ENCODE data around the gene AGBL1. TPM values are rescaled to one million over a fixed set of nuclear protein-coding genes. Genes with fewer than 3 reads are reported as not detected.
A peak's percentile ranks its signal among the peaks of the same experiment; 100 is the strongest.

Gene AGBL1
- total and polyA plus RNA-seq, 11 donors, result under 0.01 to 0.08 (median 0.02) TPM; not detected in 8

DNA sequence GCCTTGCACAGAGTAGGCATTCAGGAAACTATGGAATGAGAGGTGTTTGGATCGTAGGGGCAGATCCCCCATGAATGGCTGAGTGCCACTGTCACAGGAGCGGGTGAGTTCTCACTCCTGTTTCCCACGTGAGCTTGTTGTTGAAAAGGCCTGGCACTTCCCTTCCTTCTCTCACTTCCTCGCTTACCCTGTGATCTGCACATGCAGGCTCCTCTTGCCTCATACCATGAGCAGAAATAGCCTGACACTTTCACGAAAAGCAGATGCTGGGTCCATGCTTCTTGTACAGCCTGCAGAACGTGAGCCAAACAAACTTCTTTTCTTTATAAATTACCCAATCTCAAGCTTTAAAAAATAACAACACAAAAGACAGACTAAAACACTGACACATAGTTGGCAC lies 55.4 kb downstream of the AGBL1 start:
- 23 to 37% (median 33%) methylated on average over 6 of the region's 6 CpGs for WGBS, 4 donors
- no peak overlapping the region for H3K27ac ChIP-seq

GRCh38 chr15:86136861-86137260 lies 57.2 kb downstream of the AGBL1 start:
- intact Hi-C loops (cut with DNase I), result no loop called here

More for the DNA sequence above, 55.4 kb downstream of the AGBL1 start:
- intact Hi-C loops (cut with DNase I), result no loop called here
- peak in 3 of 4 donors; percentile 18 to 62 (median 60) for ATAC-seq
- Histone ChIP-seq H3K4me1 (no peaks in the 10 kb centered on the region), H3K4me3 (no peak overlapping the region), H3K36me3 (no peaks in the 10 kb centered on the region), H3K9me3 (no peaks in the 10 kb centered on the region), H3K27me3 (no peaks in the 10 kb centered on the region)
- DNase-seq, result peak in 2 of 5 donors; percentile 5 to 29
- TF ChIP-seq CTCF (IDR thresholded peaks at IDR 0.05), result no peak
- no peak for TF ChIP-seq POLR2A (IDR thresholded peaks at IDR 0.05)

GRCh38 chr15:86138798-86139197 lies 59.1 kb downstream of the AGBL1 start:
- no peak overlapping the region for H3K27ac ChIP-seq

More at GRCh38 chr15:86136861-86137260, 57.2 kb downstream of the AGBL1 start:
- Histone ChIP-seq H3K27ac (no peak overlapping the region), H3K9me3 (no peaks in the 10 kb centered on the region), H3K36me3 (no peaks in the 10 kb centered on the region), H3K4me3 (no peak overlapping the region), H3K4me1 (no peaks in the 10 kb centered on the region), H3K27me3 (no peaks in the 10 kb centered on the region)
- no peak for DNase-seq
- WGBS, 4 donors, result 66 to 83% (median 79%) methylated on average over 2 of the region's 2 CpGs
- ATAC-seq, result no peak
- no peak for TF ChIP-seq POLR2A (IDR thresholded peaks at IDR 0.05)
- TF ChIP-seq CTCF (IDR thresholded peaks at IDR 0.05), result no peak

GRCh38 chr15:86139828-86140227 lies 60.2 kb downstream of the AGBL1 start:
- no peak overlapping the region for H3K27ac ChIP-seq
- no peaks in the 10 kb centered on the region for H3K4me1 ChIP-seq
- ATAC-seq (no peak), DNase-seq (no peak)
- H3K9me3 ChIP-seq, result peaks cover 0 to 6% (median 0%) of the 10 kb centered on the region in 12 donors
- no peak overlapping the region for H3K4me3 ChIP-seq
- intact Hi-C loops (cut with DNase I), result no loop called here
- H3K36me3 ChIP-seq, result no peaks in the 10 kb centered on the region
- WGBS, 4 donors, result 61 to 69% (median 64%) methylated on average over 9 of the region's 9 CpGs
- TF ChIP-seq POLR2A (IDR thresholded peaks at IDR 0.05) (no peak), CTCF (IDR thresholded peaks at IDR 0.05) (peak in 2 of 12 donors; percentile 17 to 20)
- peaks cover 0 to 5% (median 0%) of the 10 kb centered on the region in 9 donors for H3K27me3 ChIP-seq

More at GRCh38 chr15:86138798-86139197, 59.1 kb downstream of the AGBL1 start:
- DNase-seq, result no peak
- H3K4me1 ChIP-seq, result no peaks in the 10 kb centered on the region
- H3K27me3 ChIP-seq, result peaks cover 0 to 5% (median 0%) of the 10 kb centered on the region in 9 donors
- no peak overlapping the region for H3K4me3 ChIP-seq
- no peak for ATAC-seq
- no peaks in the 10 kb centered on the region for H3K36me3 ChIP-seq
- 66 to 76% (median 70%) methylated on average over 3 of the region's 3 CpGs for WGBS, 4 donors
- no peaks in the 10 kb centered on the region for H3K9me3 ChIP-seq
- TF ChIP-seq POLR2A (IDR thresholded peaks at IDR 0.05) (no peak), CTCF (IDR thresholded peaks at IDR 0.05) (no peak)
- intact Hi-C loops (cut with DNase I), result no loop called here

Measured in heart left ventricle (tissue), 16 donors.